Stimulated activated CD8-positive, alpha-beta memory T cell treated with anti-CD3 and anti-CD28 coated beads, Interleukin-15, amount 100 ng/mL, for 1 hour (primary cell): ENCODE data around the gene ERLEC1.
"Not testable (repeated sequence)": the region's sequence is repeated elsewhere in the genome, so short reads cannot be mapped to it uniquely, and the experiment has no call there.

Source experiments
- DNase-seq: peaks from one replicate; pipeline ENCODE4 v3.0.0-alpha.2; 2020; ENCODE audit warnings: low read depth

The ERLEC1 gene, protein sequence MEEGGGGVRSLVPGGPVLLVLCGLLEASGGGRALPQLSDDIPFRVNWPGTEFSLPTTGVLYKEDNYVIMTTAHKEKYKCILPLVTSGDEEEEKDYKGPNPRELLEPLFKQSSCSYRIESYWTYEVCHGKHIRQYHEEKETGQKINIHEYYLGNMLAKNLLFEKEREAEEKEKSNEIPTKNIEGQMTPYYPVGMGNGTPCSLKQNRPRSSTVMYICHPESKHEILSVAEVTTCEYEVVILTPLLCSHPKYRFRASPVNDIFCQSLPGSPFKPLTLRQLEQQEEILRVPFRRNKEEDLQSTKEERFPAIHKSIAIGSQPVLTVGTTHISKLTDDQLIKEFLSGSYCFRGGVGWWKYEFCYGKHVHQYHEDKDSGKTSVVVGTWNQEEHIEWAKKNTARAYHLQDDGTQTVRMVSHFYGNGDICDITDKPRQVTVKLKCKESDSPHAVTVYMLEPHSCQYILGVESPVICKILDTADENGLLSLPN

DNA sequence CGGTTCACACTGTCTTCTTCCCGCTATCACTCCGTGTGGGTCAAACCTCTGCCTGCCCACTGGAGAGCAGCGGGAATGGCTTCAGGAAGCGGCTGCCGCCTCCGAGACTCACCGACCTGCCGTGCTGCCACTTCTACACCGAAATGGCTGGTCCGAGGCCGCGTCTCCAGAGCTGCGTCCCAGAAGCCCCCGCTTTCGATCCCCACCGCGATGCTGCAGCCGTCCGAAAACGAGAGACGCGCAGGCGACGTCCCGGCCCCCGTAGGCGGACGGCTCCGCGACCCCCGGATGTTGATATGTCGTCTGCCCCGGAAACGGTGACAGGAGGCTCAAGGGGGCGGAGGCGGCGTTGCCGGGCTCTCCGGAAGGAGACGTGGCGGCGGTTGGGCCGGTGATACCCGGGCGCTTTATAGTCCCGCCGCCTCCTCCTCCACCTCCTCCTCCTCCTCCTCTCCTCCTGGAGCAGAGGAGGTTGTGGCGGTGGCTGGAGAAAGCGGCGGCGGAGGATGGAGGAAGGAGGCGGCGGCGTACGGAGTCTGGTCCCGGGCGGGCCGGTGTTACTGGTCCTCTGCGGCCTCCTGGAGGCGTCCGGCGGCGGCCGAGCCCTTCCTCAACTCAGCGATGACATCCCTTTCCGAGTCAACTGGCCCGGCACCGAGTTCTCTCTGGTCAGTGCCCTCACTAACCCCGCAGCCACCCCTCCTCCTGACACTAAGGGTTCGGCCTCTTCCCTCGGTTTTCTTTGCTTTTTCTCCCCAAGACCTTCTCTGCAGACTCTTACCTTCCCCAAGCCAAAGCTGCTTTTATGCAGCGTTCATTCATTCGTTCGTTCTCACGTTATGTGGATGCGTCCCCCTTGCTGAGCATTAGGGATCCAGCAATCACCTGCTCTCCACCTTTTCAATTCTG lies at the start of gene ERLEC1, which contains the start of gene ASB3:
Gene ERLEC1 (plus strand): TSS at position 340 of the 909 bp plus-strand sequence. CDS start 167 bp downstream, at position 507.
Gene ASB3 (minus strand): TSS at position 249 of the 909 bp plus-strand sequence. CDS start 21,381 bp downstream, outside the sequence.
- peak; percentile 78 for DNase-seq

DNA sequence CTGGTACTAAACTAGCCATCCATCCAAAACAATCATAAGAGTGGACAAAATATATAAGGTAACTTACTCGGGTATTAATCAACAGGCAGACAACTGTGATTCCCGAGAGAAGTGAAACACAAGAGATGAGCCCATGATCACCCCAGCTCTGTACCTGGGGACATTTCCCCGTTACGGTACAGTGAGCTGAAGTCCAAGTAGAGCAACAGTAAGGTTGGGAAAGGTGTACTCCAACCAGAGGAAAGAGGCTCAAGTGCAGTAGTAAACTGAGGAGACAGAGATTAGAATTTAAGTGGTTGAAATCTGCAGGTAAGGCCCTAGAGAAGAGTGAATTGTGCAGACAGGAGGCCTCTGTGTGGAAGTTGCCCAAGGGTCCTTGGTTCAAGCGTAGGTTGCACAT lies 49.8 kb upstream of the ERLEC1 start:
- DNase-seq = no peak

DNA sequence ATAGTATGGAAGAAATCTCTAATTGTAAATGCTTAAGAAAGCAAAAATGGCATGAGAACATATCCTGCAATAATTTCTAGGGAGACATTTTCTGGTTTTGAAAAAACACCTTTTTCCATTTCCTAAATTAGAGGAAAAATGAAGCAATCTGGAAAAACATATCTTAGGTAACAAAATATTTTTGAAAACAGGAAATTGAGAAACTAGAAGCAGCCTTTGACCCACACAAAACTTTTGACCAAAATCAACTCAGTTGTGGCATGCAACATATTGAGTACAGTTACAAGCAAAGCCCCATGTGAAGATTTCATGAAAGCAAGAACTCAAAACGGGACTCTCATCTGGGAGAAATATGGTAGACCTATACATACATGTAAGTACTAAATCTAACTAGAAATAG lies 47.8 kb upstream of the ERLEC1 start:
- DNase-seq = no peak

DNA sequence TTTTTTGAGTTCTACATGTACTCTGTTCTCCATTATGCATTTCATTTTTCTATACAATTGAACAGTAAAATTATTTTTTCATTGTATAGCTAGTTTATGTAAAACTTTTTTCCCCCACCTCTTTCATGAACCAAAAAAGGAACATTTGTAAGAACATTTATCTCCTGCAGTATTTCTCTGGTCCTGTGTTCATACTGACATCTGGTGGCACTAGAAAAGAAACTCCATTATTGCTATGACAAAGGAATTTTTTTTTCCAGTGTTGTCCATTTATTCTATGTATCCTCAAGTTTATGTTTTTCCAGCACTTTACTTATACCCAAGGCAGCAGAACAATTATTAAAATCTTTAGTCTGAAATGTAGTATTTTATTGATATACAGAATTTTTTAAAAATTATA lies 46.7 kb upstream of the ERLEC1 start:
- no peak for DNase-seq

DNA sequence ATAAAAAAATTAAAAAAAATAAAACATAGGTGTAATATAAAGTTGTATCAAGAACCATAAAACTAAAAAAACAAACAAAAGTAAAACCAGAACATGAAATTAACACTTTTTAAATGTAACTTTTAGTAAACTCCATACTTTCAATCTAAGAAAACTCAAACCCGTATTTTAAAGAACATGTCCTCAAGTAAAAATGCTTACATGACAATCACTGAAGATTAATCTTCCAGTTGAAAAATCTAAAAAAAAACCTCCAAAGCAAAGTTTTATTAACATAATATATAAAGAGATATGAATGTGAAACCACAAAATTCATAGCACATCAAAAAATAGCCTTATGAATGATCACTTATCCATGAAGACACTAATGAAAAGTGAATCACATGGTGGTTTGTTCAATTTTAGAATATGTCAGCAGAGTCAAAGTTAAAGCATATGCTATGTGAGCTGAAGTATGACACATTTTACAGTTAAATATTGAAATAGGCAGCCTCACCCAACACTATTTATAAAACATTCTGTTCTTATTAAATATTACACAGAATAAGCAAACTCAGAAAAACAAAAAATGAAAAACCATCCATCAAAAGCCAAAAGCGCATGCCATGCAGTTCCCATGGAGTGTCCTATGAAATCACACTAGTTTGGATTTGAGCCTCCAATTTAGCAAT lies 42.3 kb upstream of the ERLEC1 start:
- no peak for DNase-seq

DNA sequence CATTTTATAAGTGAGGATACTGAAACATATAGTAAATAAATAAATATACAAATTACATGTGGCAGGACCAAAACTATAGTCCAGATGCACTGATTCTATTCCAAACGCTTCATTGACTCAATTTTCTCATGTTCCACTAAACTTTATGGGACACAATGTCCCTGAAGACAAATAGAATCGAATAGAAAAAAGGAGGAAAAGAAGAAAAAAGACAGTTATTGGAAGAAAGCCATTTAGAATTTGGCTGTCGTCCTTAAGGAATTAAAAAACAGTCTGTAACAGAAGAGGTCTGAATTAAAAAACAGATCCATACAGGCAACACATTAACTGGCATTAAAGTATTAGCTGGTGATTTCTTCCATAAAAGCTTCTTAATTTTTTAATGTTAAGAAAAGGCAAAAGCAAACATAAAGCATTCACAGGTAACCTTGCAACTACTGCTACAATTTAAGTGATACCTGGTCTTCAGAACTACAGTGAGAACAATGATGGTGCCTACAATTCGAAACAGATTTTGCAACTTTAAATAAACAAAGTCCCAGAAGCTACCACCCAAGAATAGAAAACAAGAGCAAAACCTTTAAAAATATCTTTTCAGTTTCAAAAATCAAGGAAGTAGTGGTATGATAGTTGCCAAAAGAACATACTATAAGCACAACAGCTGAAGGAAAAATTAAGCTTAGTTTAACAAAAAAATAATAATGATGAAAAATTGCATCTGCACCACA lies 36.6 kb upstream of the ERLEC1 start:
- DNase-seq = no peak

DNA sequence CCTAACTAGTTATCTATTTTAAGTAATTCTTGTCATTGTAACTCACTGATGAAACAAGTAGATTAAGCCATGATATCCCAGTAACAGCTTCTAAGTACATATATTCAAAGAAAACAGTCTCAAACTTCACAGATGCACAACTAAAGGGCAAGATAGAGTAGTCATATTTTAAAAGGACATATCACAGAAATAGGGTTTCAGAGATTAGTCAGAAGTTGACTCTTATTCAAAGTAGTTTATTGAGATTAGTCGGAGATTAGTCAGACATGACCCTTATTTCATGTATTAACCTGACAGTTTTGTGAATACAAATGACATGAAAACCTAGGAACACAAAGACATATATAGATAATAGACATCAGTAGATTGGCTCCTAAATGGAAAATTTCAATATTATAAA lies 35.1 kb upstream of the ERLEC1 start:
- DNase-seq = no peak

DNA sequence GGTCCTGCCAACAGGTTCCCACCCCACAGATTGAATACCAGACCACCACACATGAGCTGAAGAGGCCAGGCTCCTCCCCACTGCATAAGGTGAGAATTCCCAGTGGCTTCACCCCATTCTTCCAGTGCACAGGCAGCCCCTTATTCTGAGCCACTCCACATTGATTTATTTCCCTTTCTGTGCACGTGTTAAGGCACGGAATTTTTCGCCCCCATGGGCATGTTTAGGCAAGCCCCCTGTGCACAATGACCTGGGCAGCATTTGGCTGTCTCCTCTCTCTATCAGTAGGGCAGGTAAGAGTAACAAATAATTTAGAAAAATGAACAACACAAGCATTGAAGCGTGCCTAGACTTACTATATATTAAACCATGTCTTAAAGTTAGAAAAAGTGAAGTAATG lies 34.5 kb upstream of the ERLEC1 start:
- DNase-seq = no peak

DNA sequence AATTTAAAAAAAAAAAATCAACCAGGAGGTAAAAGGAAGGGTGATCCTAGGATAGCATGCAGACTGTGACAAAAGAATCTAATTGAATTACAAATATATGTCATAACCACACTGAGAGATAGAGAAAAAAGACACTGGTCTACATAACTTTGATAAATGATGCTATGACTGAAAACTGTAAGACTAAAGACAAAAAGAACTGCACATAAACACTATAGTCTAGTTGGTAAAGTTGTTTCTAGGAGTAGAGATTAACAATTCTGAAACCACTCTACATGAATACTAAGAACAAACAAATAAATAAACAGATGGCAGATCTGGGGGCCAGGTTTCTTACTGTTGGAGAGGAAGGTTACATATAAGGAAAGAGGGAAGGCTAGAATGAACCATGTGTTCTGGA lies 33.8 kb upstream of the ERLEC1 start:
- no peak for DNase-seq

DNA sequence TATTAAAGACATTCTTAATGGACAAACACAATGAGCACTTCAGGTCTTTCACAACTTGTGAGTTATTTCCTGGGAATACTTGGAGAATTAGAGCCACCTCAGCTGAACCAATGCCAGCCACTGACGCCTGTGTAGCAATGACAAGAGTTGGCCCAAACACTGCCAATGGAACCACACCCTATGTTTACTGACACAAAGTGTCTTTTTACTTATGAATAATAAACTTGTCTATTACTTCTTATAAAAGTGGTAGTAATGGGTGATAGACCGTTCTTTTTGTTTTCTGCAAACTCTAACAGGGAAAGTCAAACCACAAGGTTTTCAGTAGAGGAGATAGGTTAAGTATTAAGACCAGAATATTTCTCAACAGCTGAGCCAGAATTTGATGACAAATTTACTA lies 31.7 kb upstream of the ERLEC1 start:
- DNase-seq = no peak

DNA sequence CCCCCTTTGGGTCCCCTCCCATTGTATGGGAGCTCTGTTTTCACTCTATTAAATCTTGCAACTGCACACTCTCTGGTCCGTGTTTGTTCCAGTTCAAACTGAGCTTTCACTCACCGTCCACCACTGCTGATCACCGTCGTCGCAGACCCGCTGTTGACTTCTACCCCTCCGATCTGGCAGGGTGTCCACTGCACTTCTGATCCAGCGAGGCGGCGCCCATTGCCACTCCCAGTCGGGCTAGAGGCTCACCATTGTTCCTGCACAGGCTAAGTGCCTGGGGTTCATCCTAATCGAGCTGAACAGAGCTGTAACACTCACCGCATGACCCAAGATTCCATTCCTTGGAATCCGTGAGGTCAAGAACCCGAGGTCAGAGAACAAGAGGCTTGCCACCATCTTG lies 30.2 kb upstream of the ERLEC1 start:
- no peak for DNase-seq

DNA sequence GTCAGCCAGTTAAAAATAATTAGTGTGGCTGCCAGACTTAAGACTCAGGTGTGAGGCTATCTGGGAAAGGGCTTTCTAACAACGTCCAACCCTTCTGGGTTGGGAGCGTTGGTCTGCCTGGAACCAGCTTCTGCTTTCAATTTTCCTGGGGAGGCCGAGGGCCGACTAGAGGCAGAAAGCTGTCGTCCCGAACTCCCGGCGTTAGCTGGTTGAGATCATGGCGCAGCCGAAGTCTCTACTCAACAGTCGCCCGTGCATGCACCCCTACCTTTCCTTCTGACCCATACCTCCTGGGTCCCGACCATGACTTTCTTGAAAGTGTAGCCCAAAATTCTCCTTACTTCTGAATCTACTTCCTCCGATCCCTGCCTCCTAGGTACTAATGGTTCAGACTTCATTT lies 29.6 kb upstream of the ERLEC1 start:
- DNase-seq = not testable (repeated sequence)

DNA sequence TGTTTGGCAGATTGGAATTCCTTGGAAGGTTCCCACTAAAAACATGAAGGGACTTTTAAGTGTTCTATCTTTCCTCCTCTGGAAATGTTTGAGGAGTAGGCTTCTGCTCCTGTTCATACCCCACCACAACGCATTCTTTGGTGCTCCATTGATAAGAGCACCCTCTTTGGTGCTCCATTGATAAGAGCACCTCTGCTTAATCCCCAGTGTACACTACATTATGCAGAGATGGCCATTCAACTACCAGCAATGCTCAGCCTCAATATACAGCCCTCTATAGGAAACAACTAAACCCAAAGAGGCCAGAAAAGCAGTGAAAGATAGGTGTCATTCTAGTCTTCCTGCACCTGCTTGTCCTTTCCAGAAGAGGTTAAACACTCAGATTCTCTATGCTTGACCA lies 21.1 kb upstream of the ERLEC1 start:
- DNase-seq = no peak

DNA sequence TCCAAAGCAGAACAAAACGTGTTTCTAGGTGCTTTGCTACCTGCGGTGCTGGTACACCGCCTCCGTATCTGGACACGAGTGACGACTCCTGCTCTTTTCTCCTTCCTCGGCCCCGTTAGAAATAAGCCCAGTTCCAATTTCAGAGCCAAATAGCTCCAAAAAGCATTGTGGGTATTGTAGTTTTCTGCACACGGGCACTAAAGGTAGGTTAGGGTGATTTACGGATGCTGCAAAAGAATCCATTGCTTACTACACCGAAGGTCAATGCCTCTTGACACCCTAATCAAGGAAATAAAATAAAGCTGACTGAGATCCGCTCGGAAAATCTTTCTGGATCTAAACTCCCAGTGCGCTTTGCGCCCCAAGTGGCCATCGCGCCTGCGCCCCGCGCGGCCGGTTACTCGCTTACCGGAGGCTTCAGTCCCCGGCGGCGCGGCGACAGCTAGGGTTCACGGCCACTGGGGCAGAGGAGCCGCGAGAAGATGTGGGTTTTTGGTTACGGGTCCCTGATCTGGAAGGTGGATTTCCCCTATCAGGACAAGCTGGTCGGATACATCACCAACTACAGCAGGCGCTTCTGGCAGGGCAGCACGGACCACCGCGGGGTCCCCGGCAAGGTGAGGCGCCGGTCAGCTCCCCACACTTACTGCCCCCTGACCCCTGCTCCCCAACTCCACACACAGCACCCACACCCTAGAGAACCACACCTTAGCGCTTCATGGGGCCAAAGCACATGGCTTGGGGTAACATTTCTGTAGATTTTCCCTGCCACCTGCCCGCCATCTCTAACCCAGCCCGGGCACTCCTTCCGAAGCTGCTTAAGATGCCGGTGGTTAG lies 19.2 kb upstream of the ERLEC1 start, which contains the start of gene CHAC2:
Gene CHAC2 (plus strand): TSS at position 400 of the 837 bp plus-strand sequence. CDS start 83 bp downstream, at position 483.
- peak; percentile 53 for DNase-seq

DNA sequence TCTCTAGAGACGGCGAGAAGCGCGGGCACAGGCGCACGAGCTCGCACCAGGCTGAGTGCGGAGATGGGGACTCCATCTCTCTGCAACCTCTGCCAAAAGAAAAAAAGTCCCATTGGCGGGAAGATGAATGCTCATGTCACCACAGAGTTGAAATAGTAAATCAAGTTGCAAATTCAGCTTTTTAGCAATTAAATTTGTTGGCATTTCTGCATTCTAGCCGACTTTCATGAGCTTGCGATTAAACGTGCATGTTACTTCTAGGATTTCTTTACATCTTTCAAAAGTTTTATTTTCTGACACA lies 18.7 kb upstream of the ERLEC1 start:
- no peak for DNase-seq

DNA sequence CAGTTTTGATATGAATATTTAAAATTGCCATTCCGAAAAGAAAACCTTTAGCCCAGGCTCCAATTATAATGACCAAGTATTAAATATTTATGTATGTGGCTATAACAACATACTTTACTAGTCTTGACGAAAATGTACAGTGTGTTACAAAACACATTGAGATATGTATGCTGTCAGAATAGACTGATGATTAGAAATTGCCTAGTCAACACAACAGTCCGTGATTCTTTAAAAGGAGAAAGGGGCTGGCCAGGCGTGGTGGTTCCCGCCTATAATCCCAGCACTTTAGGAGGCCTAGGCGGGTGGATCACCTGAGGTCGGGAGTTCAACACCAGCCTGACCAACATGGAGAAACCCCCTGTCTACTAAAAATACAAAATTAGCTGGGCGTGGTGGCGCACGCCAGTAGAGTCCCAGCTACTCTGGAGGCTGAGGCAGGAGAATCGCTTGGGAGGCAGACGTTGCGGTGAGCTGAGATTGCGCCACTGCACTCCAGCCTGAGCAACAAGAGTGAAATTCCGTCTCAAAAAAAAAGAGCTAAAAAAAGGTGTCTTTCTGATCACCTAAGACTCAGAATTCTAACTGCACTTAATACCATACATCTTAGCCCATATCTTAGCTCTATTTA lies 17.4 kb upstream of the ERLEC1 start:
- no peak for DNase-seq

DNA sequence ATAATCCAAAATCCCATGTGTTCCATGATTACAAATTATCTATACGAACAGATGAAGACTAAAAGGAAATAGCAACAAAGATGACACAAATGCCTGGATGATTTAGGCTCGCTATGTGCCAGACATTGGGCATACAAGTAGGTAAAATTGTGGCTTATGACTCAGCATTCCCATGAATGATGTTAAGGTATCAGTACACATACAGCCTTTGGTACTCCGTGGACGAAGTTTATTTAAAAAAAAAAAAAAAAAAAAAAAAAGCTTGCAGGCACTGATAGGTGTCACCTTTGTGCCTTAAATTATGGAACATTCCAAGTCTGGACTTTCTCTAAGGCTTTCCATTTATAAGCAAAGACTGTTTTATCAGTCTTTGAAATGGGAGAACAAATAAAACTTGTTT lies 16.6 kb upstream of the ERLEC1 start:
- DNase-seq = no peak

DNA sequence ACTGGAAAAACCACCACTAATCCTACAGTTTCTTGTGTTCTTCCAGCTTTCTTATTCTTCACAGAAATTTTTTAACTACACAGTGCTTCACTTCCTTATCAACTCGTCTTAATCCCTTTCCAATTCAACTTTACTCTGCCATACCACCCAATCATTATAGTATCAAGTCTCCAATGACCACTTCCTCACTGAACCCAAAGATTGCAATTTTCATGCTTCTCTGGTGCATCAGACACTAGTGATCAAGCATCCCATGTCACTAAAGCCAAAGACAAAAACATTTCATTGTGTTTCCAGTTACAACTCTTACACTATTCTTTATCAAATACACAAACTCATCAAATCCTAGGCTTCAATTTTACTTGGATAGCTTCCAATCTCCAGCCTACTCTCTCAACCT lies 9.7 kb upstream of the ERLEC1 start:
- DNase-seq = no peak

DNA sequence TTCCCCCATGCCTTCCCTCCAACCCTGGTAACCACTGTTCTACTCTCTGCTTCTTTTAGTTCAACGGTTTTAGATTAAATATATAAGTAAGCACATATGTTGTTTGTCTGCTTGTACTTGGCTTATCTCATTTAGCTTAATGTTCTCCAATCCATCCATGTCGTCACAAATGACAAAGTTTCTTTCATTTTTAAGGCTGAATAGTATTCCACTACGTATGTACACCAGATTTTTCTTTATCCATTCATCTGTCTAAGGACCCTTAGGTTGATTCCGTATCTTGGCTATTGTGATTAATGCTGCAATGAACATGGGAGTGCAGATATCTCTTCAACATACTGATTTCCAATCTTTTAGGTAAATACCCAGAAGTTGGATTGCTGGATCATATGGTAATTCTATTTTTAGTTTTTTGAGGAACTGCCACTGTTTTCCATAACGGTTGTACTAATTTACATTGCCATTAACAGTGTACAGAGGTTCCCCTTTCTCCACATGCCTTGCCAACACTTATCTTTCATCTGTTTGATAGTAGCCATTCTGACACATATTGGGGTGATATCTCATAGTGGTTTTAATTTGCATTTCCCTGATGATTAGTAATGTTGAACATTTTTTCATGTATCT lies 8.2 kb upstream of the ERLEC1 start:
- DNase-seq = no peak

DNA sequence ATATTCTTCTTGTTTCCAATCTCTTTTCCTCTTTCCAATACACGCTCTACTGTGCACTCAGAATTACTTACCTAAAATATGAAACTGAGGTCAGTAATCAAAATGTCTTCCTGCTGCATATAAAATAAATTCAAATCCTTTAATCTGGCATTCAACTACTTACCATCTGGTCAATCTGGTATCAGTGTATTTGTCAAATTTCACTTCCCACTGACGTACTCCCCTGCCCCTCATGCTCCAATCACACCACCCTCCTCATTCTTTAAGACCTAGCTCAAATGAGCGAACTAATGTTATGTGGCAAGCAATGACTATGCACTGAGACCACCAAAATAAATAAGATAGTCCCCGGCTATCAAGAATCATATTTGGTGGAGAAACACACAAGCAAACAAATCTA lies 6.8 kb upstream of the ERLEC1 start:
- DNase-seq = no peak
